Measurements from ENCODE around the gene ST3GAL5.

The ST3GAL5 gene

DNA sequence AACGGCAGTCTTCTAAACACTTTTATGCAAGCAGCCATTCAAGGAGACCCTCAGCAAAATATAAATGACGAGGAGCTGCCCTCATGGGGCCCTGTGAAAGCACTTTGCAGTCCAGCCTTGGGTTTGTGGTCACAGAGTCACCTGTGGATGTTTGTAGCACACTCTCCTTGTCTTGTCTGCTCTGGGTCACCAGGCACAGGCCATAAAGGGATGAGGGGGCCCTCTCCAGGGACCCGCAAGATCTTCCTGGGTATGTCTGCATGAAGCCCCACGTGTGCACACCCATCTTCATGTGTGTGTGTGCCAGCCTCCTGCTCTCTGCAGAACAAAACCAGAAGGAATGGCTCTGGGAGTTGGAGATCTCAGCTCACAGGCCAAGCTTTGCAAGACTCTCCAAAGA is 98.8 kb downstream of the ST3GAL5 start:
- no peak for DNase-seq (ENCODE audit: low read depth)

- DNase-seq (ENCODE audit: low read depth) = no peak
These were observed 99.5 kb downstream of the ST3GAL5 start for GRCh38 chr2:85789271-85789670.

DNA sequence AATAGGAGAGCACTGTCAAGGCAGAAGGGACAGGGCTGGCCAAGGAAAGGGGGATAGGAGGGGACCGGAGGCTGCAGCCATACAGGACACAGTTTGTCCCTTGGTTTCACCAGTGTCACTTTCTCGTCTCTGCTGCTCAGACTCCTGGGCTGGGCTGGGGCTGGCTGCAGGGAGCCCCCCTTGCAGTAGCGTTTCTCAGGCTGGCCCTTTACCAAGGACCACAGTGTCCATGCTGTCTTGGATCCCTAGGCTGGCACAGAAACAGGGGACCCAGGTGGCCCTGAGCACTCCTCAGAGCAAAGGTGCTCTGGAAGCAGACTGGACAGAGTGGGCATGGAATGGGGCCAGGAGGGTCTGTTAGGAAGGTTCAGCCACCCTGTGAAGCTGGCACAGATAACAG is 100.2 kb downstream of the ST3GAL5 start:
- DNase-seq (ENCODE audit: low read depth) = no peak

- no peak for DNase-seq (ENCODE audit: low read depth)
These were observed 100.8 kb downstream of the ST3GAL5 start for GRCh38 chr2:85787981-85788340.

DNA sequence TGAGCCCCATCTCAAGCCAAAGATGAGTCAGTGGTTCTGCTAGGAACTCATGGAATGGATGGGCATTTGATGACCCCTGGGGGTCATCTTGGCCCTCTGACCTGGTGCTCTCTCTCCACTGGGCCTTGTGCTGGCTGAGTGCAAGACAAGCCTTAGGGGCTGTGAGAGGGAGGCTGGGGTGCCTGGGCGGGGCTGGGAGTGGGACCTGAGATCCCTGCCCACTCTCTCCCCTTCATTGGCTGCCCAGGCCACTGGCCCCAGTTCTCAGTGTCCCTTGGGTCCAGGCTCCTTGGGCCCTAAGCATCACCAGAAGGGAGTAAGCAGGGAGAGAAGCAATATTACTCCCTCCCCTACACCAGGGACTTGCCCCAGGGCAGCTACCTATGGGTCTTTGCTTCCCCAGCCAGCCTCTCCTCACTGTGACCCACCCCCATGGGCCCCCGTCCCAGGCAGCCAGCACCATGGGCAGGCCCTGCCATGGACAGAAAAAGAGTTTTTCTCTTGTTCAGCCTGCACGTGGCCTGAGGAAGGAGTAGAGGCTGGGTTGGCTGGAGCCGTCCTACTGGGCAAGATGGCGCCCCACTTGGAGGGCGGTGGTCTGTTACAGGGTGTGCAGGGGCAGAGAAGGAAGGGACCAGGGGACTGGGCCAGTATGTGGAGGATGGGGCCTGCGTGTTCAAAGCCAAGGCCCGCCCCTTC is 101.4 kb downstream of the ST3GAL5 start:
- DNase-seq (ENCODE audit: low read depth) = no peak
